ENCODE measurements around the gene TTLL12.

TTLL12 gene

GRCh38 chr22:43179146-43179910 lies 7.6 kb downstream of the TTLL12 start:
- Histone ChIP-seq H3K27me3 (ENCODE audit: insufficient read depth, low read length) (no peaks in the 10 kb centered on the region), H3K9me3 (ENCODE audit: insufficient read depth, low read depth, low read length) (no peaks in the 10 kb centered on the region), H3K4me3 (ENCODE audit: low read length) (no peak overlapping the region), H3K9ac (ENCODE audit: low read depth, low read length) (no peak overlapping the region), H3K36me3 (ENCODE audit: insufficient read depth, low read depth, low read length) (peaks cover 87% of the 10 kb centered on the region), H3K27ac (ENCODE audit: low read length) (no peak overlapping the region), H3K4me1 (ENCODE audit: insufficient read depth, low read length) (no peaks in the 10 kb centered on the region)

- Histone ChIP-seq H3K27ac (ENCODE audit: low read length) (no peak overlapping the region), H3K4me1 (ENCODE audit: insufficient read depth, low read length) (no peaks in the 10 kb centered on the region), H3K9ac (ENCODE audit: low read depth, low read length) (no peak overlapping the region), H3K36me3 (ENCODE audit: insufficient read depth, low read depth, low read length) (peaks cover 89% of the 10 kb centered on the region), H3K9me3 (ENCODE audit: insufficient read depth, low read depth, low read length) (no peaks in the 10 kb centered on the region), H3K27me3 (ENCODE audit: insufficient read depth, low read length) (no peaks in the 10 kb centered on the region), H3K4me3 (ENCODE audit: low read length) (no peak overlapping the region)
These were observed 9.5 kb downstream of the TTLL12 start for GRCh38 chr22:43177479-43177878.

- Histone ChIP-seq H3K4me1 (ENCODE audit: insufficient read depth, low read length) (no peaks in the 10 kb centered on the region), H3K9ac (ENCODE audit: low read depth, low read length) (no peak overlapping the region), H3K4me3 (ENCODE audit: low read length) (no peak overlapping the region), H3K36me3 (ENCODE audit: insufficient read depth, low read depth, low read length) (peaks cover 90% of the 10 kb centered on the region), H3K27me3 (ENCODE audit: insufficient read depth, low read length) (no peaks in the 10 kb centered on the region), H3K27ac (ENCODE audit: low read length) (no peak overlapping the region), H3K9me3 (ENCODE audit: insufficient read depth, low read depth, low read length) (no peaks in the 10 kb centered on the region)
These were observed 10.8 kb downstream of the TTLL12 start for GRCh38 chr22:43176090-43176489.

- no peaks in the 10 kb centered on the region for H3K27me3 ChIP-seq (ENCODE audit: insufficient read depth, low read length)
- no peak overlapping the region for H3K9ac ChIP-seq (ENCODE audit: low read depth, low read length)
- H3K9me3 ChIP-seq (ENCODE audit: insufficient read depth, low read depth, low read length) = no peaks in the 10 kb centered on the region
- no peak overlapping the region for H3K4me3 ChIP-seq (ENCODE audit: low read length)
- no peaks in the 10 kb centered on the region for H3K4me1 ChIP-seq (ENCODE audit: insufficient read depth, low read length)
- H3K36me3 ChIP-seq (ENCODE audit: insufficient read depth, low read depth, low read length) = peaks cover 91% of the 10 kb centered on the region
- no peak overlapping the region for H3K27ac ChIP-seq (ENCODE audit: low read length)
These were observed 11.9 kb downstream of the TTLL12 start for GRCh38 chr22:43174941-43175531.

GRCh38 chr22:43173976-43174720 lies 12.8 kb downstream of the TTLL12 start:
- Histone ChIP-seq H3K4me3 (ENCODE audit: low read length) (no peak overlapping the region), H3K9ac (ENCODE audit: low read depth, low read length) (no peak overlapping the region), H3K9me3 (ENCODE audit: insufficient read depth, low read depth, low read length) (no peaks in the 10 kb centered on the region), H3K27me3 (ENCODE audit: insufficient read depth, low read length) (no peaks in the 10 kb centered on the region), H3K4me1 (ENCODE audit: insufficient read depth, low read length) (no peaks in the 10 kb centered on the region), H3K36me3 (ENCODE audit: insufficient read depth, low read depth, low read length) (peaks cover 88% of the 10 kb centered on the region), H3K27ac (ENCODE audit: low read length) (no peak overlapping the region)

GRCh38 chr22:43173566-43173965 lies 13.4 kb downstream of the TTLL12 start:
- Histone ChIP-seq H3K36me3 (ENCODE audit: insufficient read depth, low read depth, low read length) (peaks cover 83% of the 10 kb centered on the region), H3K27ac (ENCODE audit: low read length) (no peak overlapping the region), H3K4me1 (ENCODE audit: insufficient read depth, low read length) (no peaks in the 10 kb centered on the region), H3K27me3 (ENCODE audit: insufficient read depth, low read length) (no peaks in the 10 kb centered on the region), H3K4me3 (ENCODE audit: low read length) (no peak overlapping the region), H3K9me3 (ENCODE audit: insufficient read depth, low read depth, low read length) (no peaks in the 10 kb centered on the region), H3K9ac (ENCODE audit: low read depth, low read length) (no peak overlapping the region)

- no peak overlapping the region for H3K27ac ChIP-seq (ENCODE audit: low read length)
- no peaks in the 10 kb centered on the region for H3K9me3 ChIP-seq (ENCODE audit: insufficient read depth, low read depth, low read length)
- H3K27me3 ChIP-seq (ENCODE audit: insufficient read depth, low read length) = no peaks in the 10 kb centered on the region
- peaks cover 87% of the 10 kb centered on the region for H3K36me3 ChIP-seq (ENCODE audit: insufficient read depth, low read depth, low read length)
- H3K9ac ChIP-seq (ENCODE audit: low read depth, low read length) = no peak overlapping the region
- no peaks in the 10 kb centered on the region for H3K4me1 ChIP-seq (ENCODE audit: insufficient read depth, low read length)
- no peak overlapping the region for H3K4me3 ChIP-seq (ENCODE audit: low read length)
These were observed 14.7 kb downstream of the TTLL12 start for GRCh38 chr22:43172191-43172590.

- H3K4me1 ChIP-seq (ENCODE audit: insufficient read depth, low read length) = no peaks in the 10 kb centered on the region
- H3K9me3 ChIP-seq (ENCODE audit: insufficient read depth, low read depth, low read length) = no peaks in the 10 kb centered on the region
- H3K27ac ChIP-seq (ENCODE audit: low read length) = no peak overlapping the region
- H3K4me3 ChIP-seq (ENCODE audit: low read length) = no peak overlapping the region
- H3K27me3 ChIP-seq (ENCODE audit: insufficient read depth, low read length) = no peaks in the 10 kb centered on the region
- H3K9ac ChIP-seq (ENCODE audit: low read depth, low read length) = no peak overlapping the region
- peaks cover 83% of the 10 kb centered on the region for H3K36me3 ChIP-seq (ENCODE audit: insufficient read depth, low read depth, low read length)
These were observed 15.3 kb downstream of the TTLL12 start for GRCh38 chr22:43171607-43172006.

- H3K4me3 ChIP-seq (ENCODE audit: low read length) = no peak overlapping the region
- no peaks in the 10 kb centered on the region for H3K27me3 ChIP-seq (ENCODE audit: insufficient read depth, low read length)
- H3K27ac ChIP-seq (ENCODE audit: low read length) = no peak overlapping the region
- no peaks in the 10 kb centered on the region for H3K9me3 ChIP-seq (ENCODE audit: insufficient read depth, low read depth, low read length)
- peaks cover 81% of the 10 kb centered on the region for H3K36me3 ChIP-seq (ENCODE audit: insufficient read depth, low read depth, low read length)
- no peak overlapping the region for H3K9ac ChIP-seq (ENCODE audit: low read depth, low read length)
- H3K4me1 ChIP-seq (ENCODE audit: insufficient read depth, low read length) = no peaks in the 10 kb centered on the region
These were observed 15.9 kb downstream of the TTLL12 start for GRCh38 chr22:43171019-43171491.

GRCh38 chr22:43170131-43170480 lies 16.8 kb downstream of the TTLL12 start:
- Histone ChIP-seq H3K4me3 (ENCODE audit: low read length) (no peak overlapping the region), H3K9me3 (ENCODE audit: insufficient read depth, low read depth, low read length) (no peaks in the 10 kb centered on the region), H3K36me3 (ENCODE audit: insufficient read depth, low read depth, low read length) (peaks cover 71% of the 10 kb centered on the region), H3K4me1 (ENCODE audit: insufficient read depth, low read length) (no peaks in the 10 kb centered on the region), H3K9ac (ENCODE audit: low read depth, low read length) (no peak overlapping the region), H3K27me3 (ENCODE audit: insufficient read depth, low read length) (no peaks in the 10 kb centered on the region), H3K27ac (ENCODE audit: low read length) (no peak overlapping the region)

GRCh38 chr22:43169310-43170130 lies 17.4 kb downstream of the TTLL12 start:
- Histone ChIP-seq H3K27ac (ENCODE audit: low read length) (no peak overlapping the region), H3K36me3 (ENCODE audit: insufficient read depth, low read depth, low read length) (peaks cover 65% of the 10 kb centered on the region), H3K4me1 (ENCODE audit: insufficient read depth, low read length) (no peaks in the 10 kb centered on the region), H3K27me3 (ENCODE audit: insufficient read depth, low read length) (no peaks in the 10 kb centered on the region), H3K9me3 (ENCODE audit: insufficient read depth, low read depth, low read length) (no peaks in the 10 kb centered on the region), H3K9ac (ENCODE audit: low read depth, low read length) (no peak overlapping the region), H3K4me3 (ENCODE audit: low read length) (no peak overlapping the region)

Measured in iPS-20b (cell line).